H7 (cell line): ENCODE results near the gene MPDZ. TPM values are rescaled to one million over a fixed set of nuclear protein-coding genes. Genes with fewer than 3 reads are reported as not detected.

ENCODE experiments used
- DNase-seq: peaks from one replicate; pipeline ENCODE4 v3.0.0; 2012
- H3K27me3 ChIP-seq: 2 replicates; pipeline ENCODE4 v1.6.0; 2011; ENCODE audit warnings: mild to moderate bottlenecking, low read length; ENCODE audit not compliant: control insufficient read depth, insufficient read depth
- H3K36me3 ChIP-seq: replicated peaks from 2 replicates; pipeline ENCODE4 v1.5.1; 2011; ENCODE audit warnings: low read length; ENCODE audit not compliant: control insufficient read depth, insufficient read depth
- H3K4me3 ChIP-seq: 2 replicates; pipeline ENCODE4 v1.5.1; 2011; ENCODE audit warnings: low read depth, mild to moderate bottlenecking, control low read depth, low read length, moderate library complexity; ENCODE audit not compliant: insufficient read depth
- total RNA-seq: library from RNA; depleted of rRNA; stranded (reverse); fragments of >200 nt; shearing (Covaris generic); gene quantifications from 2 replicates; pipeline ENCODE4 v1.2.3, GENCODE V29; 2014

MPDZ gene
- total RNA-seq, 1 experiment from 2014 or later = 22.2 TPM

GRCh38 chr9:13151489-13151888, 128.0 kb downstream of the MPDZ start:
- DNase-seq = no peak
- no peaks in the 10 kb centered on the region; the same call in 1 of the 2 replicates for H3K36me3 ChIP-seq
- H3K4me3 ChIP-seq = no peak overlapping the region
- H3K27me3 ChIP-seq = no peaks in the 10 kb centered on the region

- no peak overlapping the region for H3K4me3 ChIP-seq
- no peak for DNase-seq
- no peaks in the 10 kb centered on the region; the same call in 1 of the 2 replicates for H3K36me3 ChIP-seq
- H3K27me3 ChIP-seq = no peaks in the 10 kb centered on the region
Measured at GRCh38 chr9:13149454-13149853, 130.0 kb downstream of the MPDZ start.

- Histone ChIP-seq H3K36me3 (no peaks in the 10 kb centered on the region; the same call in 1 of the 2 replicates), H3K27me3 (no peaks in the 10 kb centered on the region), H3K4me3 (no peak overlapping the region)
- DNase-seq = no peak
Measured at GRCh38 chr9:13146840-13147239, 132.7 kb downstream of the MPDZ start.

GRCh38 chr9:13145340-13145739, 134.2 kb downstream of the MPDZ start:
- Histone ChIP-seq H3K27me3 (no peaks in the 10 kb centered on the region), H3K4me3 (no peak overlapping the region), H3K36me3 (no peaks in the 10 kb centered on the region; the same call in 1 of the 2 replicates)
- DNase-seq = no peak

GRCh38 chr9:13144166-13144775, 135.2 kb downstream of the MPDZ start:
- DNase-seq = no peak
- Histone ChIP-seq H3K36me3 (no peaks in the 10 kb centered on the region; the same call in 1 of the 2 replicates), H3K4me3 (no peak overlapping the region), H3K27me3 (no peaks in the 10 kb centered on the region)

- Histone ChIP-seq H3K36me3 (no peaks in the 10 kb centered on the region; the same call in 1 of the 2 replicates), H3K4me3 (no peak overlapping the region), H3K27me3 (no peaks in the 10 kb centered on the region)
- DNase-seq = no peak
Measured at GRCh38 chr9:13143281-13143680, 136.2 kb downstream of the MPDZ start.

- no peaks in the 10 kb centered on the region; the same call in none of the 2 replicates for H3K36me3 ChIP-seq
- no peaks in the 10 kb centered on the region for H3K27me3 ChIP-seq
- no peak overlapping the region for H3K4me3 ChIP-seq
- no peak for DNase-seq
Measured at GRCh38 chr9:13142776-13143175, 136.7 kb downstream of the MPDZ start.

GRCh38 chr9:13141629-13142028, 137.9 kb downstream of the MPDZ start:
- no peak for DNase-seq
- Histone ChIP-seq H3K4me3 (no peak overlapping the region), H3K27me3 (no peaks in the 10 kb centered on the region), H3K36me3 (no peaks in the 10 kb centered on the region; the same call in none of the 2 replicates)

GRCh38 chr9:13140843-13141592, 138.5 kb downstream of the MPDZ start:
- H3K4me3 ChIP-seq = no peak overlapping the region
- no peak for DNase-seq
- no peaks in the 10 kb centered on the region; the same call in none of the 2 replicates for H3K36me3 ChIP-seq
- H3K27me3 ChIP-seq = no peaks in the 10 kb centered on the region

- Histone ChIP-seq H3K4me3 (no peak overlapping the region), H3K36me3 (peaks cover 2% of the 10 kb centered on the region), H3K27me3 (no peaks in the 10 kb centered on the region)
- DNase-seq = no peak
Measured at GRCh38 chr9:13139641-13140171, 139.8 kb downstream of the MPDZ start.

- H3K4me3 ChIP-seq = no peak overlapping the region
- no peak for DNase-seq
- H3K36me3 ChIP-seq = peaks cover 4% of the 10 kb centered on the region
- H3K27me3 ChIP-seq = no peaks in the 10 kb centered on the region
Measured at GRCh38 chr9:13137426-13137825, 142.1 kb downstream of the MPDZ start.

- peaks cover 4% of the 10 kb centered on the region for H3K36me3 ChIP-seq
- no peaks in the 10 kb centered on the region for H3K27me3 ChIP-seq
- H3K4me3 ChIP-seq = no peak overlapping the region
- DNase-seq = no peak
Measured at GRCh38 chr9:13131991-13132390, 147.5 kb downstream of the MPDZ start.

- no peak for DNase-seq
- H3K4me3 ChIP-seq = no peak overlapping the region
- H3K27me3 ChIP-seq = no peaks in the 10 kb centered on the region
- peaks cover 4% of the 10 kb centered on the region for H3K36me3 ChIP-seq
Measured at GRCh38 chr9:13131416-13131815, 148.1 kb downstream of the MPDZ start.

GRCh38 chr9:13128266-13128860, 151.1 kb downstream of the MPDZ start:
- Histone ChIP-seq H3K27me3 (no peaks in the 10 kb centered on the region), H3K4me3 (no peak overlapping the region), H3K36me3 (no peaks in the 10 kb centered on the region; the same call in none of the 2 replicates)
- no peak for DNase-seq

GRCh38 chr9:13127131-13127530, 152.4 kb downstream of the MPDZ start:
- no peak overlapping the region for H3K4me3 ChIP-seq
- H3K36me3 ChIP-seq = no peaks in the 10 kb centered on the region; the same call in none of the 2 replicates
- no peaks in the 10 kb centered on the region for H3K27me3 ChIP-seq
- DNase-seq = no peak
